Mesenchymal stem cell (in vitro differentiated cells and primary cell): ENCODE measurements around the gene MID2.

Source experiments
- DNase-seq: peaks from one replicate; pipeline ENCODE4 v3.0.0-alpha.2; 2013
- H2AFZ ChIP-seq: one replicate; pipeline ENCODE4 v1.6.1; 2013; ENCODE audit warnings: low read depth, mild to moderate bottlenecking, control low read depth, inconsistent platforms, low read length, moderate library complexity
- H2AK5ac ChIP-seq: 2 replicates; pipeline ENCODE4 v1.6.1; 2013; ENCODE audit warnings: low read length, moderate library complexity, mild to moderate bottlenecking, inconsistent platforms; ENCODE audit not compliant: severe bottlenecking
- H2BK120ac ChIP-seq: one replicate; pipeline ENCODE4 v1.6.1; 2013; ENCODE audit warnings: low read depth, mild to moderate bottlenecking, inconsistent platforms, low read length, moderate library complexity
- H2BK12ac ChIP-seq, 2 experiments: one replicate each; pipeline ENCODE4 v1.6.1; 2013; ENCODE audit warnings: inconsistent platforms in 2 of 2, low read length in 2 of 2, mild to moderate bottlenecking in 2 of 2, moderate library complexity in 2 of 2, control low read depth in 1 of 2
- H2BK15ac ChIP-seq: one replicate; pipeline ENCODE4 v1.6.1; 2013; ENCODE audit warnings: mild to moderate bottlenecking, low read depth, inconsistent platforms; ENCODE audit not compliant: poor library complexity, severe bottlenecking
- H2BK5ac ChIP-seq: 2 replicates; pipeline ENCODE4 v1.6.1; 2013; ENCODE audit warnings: low read depth, mild to moderate bottlenecking, low read length, control low read depth, inconsistent platforms; ENCODE audit not compliant: poor library complexity, severe bottlenecking
- H3K14ac ChIP-seq, 2 experiments: one replicate each; pipeline ENCODE4 v1.6.1; 2013; ENCODE audit warnings: inconsistent platforms in 2 of 2, low read length in 2 of 2, control low read depth in 1 of 2, mild to moderate bottlenecking in 1 of 2, moderate library complexity in 1 of 2
- H3K18ac ChIP-seq, 2 experiments: one replicate each; pipeline ENCODE4 v1.6.1; 2013; ENCODE audit warnings: inconsistent platforms in 2 of 2, low read length in 2 of 2, control low read depth in 1 of 2, low read depth in 1 of 2, mild to moderate bottlenecking in 1 of 2
- H3K23ac ChIP-seq, 2 experiments: one replicate each; pipeline ENCODE4 v1.6.1; 2013; ENCODE audit warnings: inconsistent platforms in 2 of 2, low read length in 2 of 2, mild to moderate bottlenecking in 2 of 2, moderate library complexity in 2 of 2, control low read depth in 1 of 2
- H3K27ac ChIP-seq: 2 replicates; pipeline ENCODE4 v1.5.1; 2013; ENCODE audit warnings: mild to moderate bottlenecking, moderate library complexity, low read length, control low read depth, inconsistent platforms; ENCODE audit not compliant: poor library complexity, severe bottlenecking
- H3K27me3 ChIP-seq, 2 experiments: 2 replicates each; pipeline versions ENCODE4 v1.6.1 to v1.7.0; 2013; ENCODE audit warnings: low read length in 2 of 2, mild to moderate bottlenecking in 2 of 2, moderate library complexity in 2 of 2, control low read depth in 1 of 2, inconsistent platforms in 1 of 2; ENCODE audit not compliant: control insufficient read depth in 1 of 2, insufficient read depth in 1 of 2
- H3K36me3 ChIP-seq, 2 experiments: 2 replicates each; pipeline versions ENCODE4 v1.6.1 to v1.7.0; 2013; ENCODE audit warnings: low read length in 2 of 2, control low read depth in 1 of 2, inconsistent platforms in 1 of 2, low read depth in 1 of 2, mild to moderate bottlenecking in 1 of 2; ENCODE audit not compliant: insufficient read depth in 2 of 2, control insufficient read depth in 1 of 2
- H3K4ac ChIP-seq, 2 experiments: one replicate each; pipeline ENCODE4 v1.6.1; 2013; ENCODE audit warnings: inconsistent platforms in 2 of 2, low read length in 2 of 2, mild to moderate bottlenecking in 2 of 2, moderate library complexity in 2 of 2, control low read depth in 1 of 2, low read depth in 1 of 2
- H3K4me1 ChIP-seq: 2 replicates; pipeline ENCODE4 v1.6.1; 2013; ENCODE audit warnings: low read depth, low read length, control low read depth; ENCODE audit not compliant: control insufficient read depth, insufficient read depth
- H3K4me2 ChIP-seq: 2 replicates; pipeline ENCODE4 v1.6.1; 2013; ENCODE audit warnings: low read length, mild to moderate bottlenecking, inconsistent platforms; ENCODE audit not compliant: poor library complexity, severe bottlenecking
- H3K4me3 ChIP-seq, 2 experiments: 2 replicates each; pipeline versions ENCODE4 v1.5.1 to v1.7.0; 2013; ENCODE audit warnings: low read length in 2 of 2, mild to moderate bottlenecking in 2 of 2, control low read depth in 1 of 2, low read depth in 1 of 2; ENCODE audit not compliant: insufficient read depth in 1 of 2
- H3K79me1 ChIP-seq: replicated peaks from 2 replicates; pipeline ENCODE4 v1.6.1; 2013; ENCODE audit warnings: mild to moderate bottlenecking, control low read depth, low read length, inconsistent platforms; ENCODE audit not compliant: poor library complexity, severe bottlenecking
- H3K9ac ChIP-seq: 2 replicates; pipeline ENCODE4 v1.7.0; 2013; ENCODE audit warnings: mild to moderate bottlenecking, low read length, moderate library complexity
- H3K9me3 ChIP-seq: 2 replicates; pipeline ENCODE4 v1.7.0; 2013; ENCODE audit warnings: mild to moderate bottlenecking, low read length; ENCODE audit not compliant: control insufficient read depth
- H4K8ac ChIP-seq: one replicate; pipeline ENCODE4 v1.6.1; 2013; ENCODE audit warnings: inconsistent platforms, mild to moderate bottlenecking, low read length, moderate library complexity
- H4K91ac ChIP-seq: one replicate; pipeline ENCODE4 v1.6.1; 2013; ENCODE audit warnings: mild to moderate bottlenecking, low read length, inconsistent platforms
- WGBS: methylation state at CpG from one replicate; pipeline ENCODE4 v1.1.7; 2013; ENCODE audit warnings: mixed read lengths; 5-methylcytosine and 5-hydroxymethylcytosine counted together

MID2 gene

GRCh38 chrX:107857837-107858236, 32.2 kb downstream of the MID2 start:
- Histone ChIP-seq H3K23ac (no peak overlapping the region), H3K79me1 (no peaks in the 10 kb centered on the region), H4K91ac (no peak overlapping the region), H3K4ac (no peak overlapping the region), H4K8ac (no peak overlapping the region), H3K9me3 (no peaks in the 10 kb centered on the region), H3K18ac (no peak overlapping the region), H3K14ac (no peak overlapping the region), H2BK120ac (no peak overlapping the region), H3K9ac (no peak overlapping the region), H2BK5ac (no peak overlapping the region), H3K4me1 (no peaks in the 10 kb centered on the region), H2BK15ac (no peak overlapping the region), H3K27ac (no peak overlapping the region), H3K36me3 (no peaks in the 10 kb centered on the region), H3K4me3 (no peak overlapping the region), H2BK12ac (no peak overlapping the region), H2AK5ac (no peak overlapping the region), H3K27me3 (peaks cover 0 to 21% of the 10 kb centered on the region in 2 experiments), H2AFZ (no peak overlapping the region), H3K4me2 (no peak overlapping the region)
- DNase-seq: no peak
- 50% methylated on average over 1 of the region's 5 CpGs for WGBS

GRCh38 chrX:107861056-107861455, 35.4 kb downstream of the MID2 start:
- H3K4me1 ChIP-seq: no peaks in the 10 kb centered on the region
- H3K23ac ChIP-seq: no peak overlapping the region
- no peaks in the 10 kb centered on the region for H3K36me3 ChIP-seq
- H4K91ac ChIP-seq: no peak overlapping the region
- no peak overlapping the region for H2AK5ac ChIP-seq
- no peak overlapping the region for H2BK120ac ChIP-seq
- no peak overlapping the region for H3K4ac ChIP-seq
- DNase-seq: no peak
- no peak overlapping the region for H3K9ac ChIP-seq
- no peak overlapping the region for H3K18ac ChIP-seq
- H2BK5ac ChIP-seq: no peak overlapping the region
- no peak overlapping the region for H3K14ac ChIP-seq
- H4K8ac ChIP-seq: no peak overlapping the region
- WGBS: 92% methylated on average over 4 of the region's 4 CpGs
- no peak overlapping the region for H3K4me2 ChIP-seq
- no peaks in the 10 kb centered on the region for H3K79me1 ChIP-seq
- no peak overlapping the region for H2BK12ac ChIP-seq
- peaks cover 0 to 39% of the 10 kb centered on the region in 2 experiments for H3K27me3 ChIP-seq
- no peak overlapping the region for H3K27ac ChIP-seq
- no peaks in the 10 kb centered on the region for H3K9me3 ChIP-seq
- no peak overlapping the region for H2AFZ ChIP-seq
- H2BK15ac ChIP-seq: no peak overlapping the region
- no peak overlapping the region for H3K4me3 ChIP-seq

GRCh38 chrX:107871136-107871535, 45.5 kb downstream of the MID2 start:
- DNase-seq: no peak
- Histone ChIP-seq H3K23ac (no peak overlapping the region), H3K4ac (no peak overlapping the region), H3K4me3 (no peak overlapping the region), H2BK5ac (no peak overlapping the region), H2AFZ (no peak overlapping the region), H3K9ac (no peak overlapping the region), H3K9me3 (no peaks in the 10 kb centered on the region), H4K91ac (no peak overlapping the region), H2BK12ac (no peak overlapping the region), H3K4me1 (no peaks in the 10 kb centered on the region), H3K18ac (no peak overlapping the region), H3K36me3 (no peaks in the 10 kb centered on the region), H3K79me1 (no peaks in the 10 kb centered on the region), H4K8ac (no peak overlapping the region), H3K27ac (no peak overlapping the region), H3K4me2 (no peak overlapping the region), H3K14ac (no peak overlapping the region), H3K27me3 (peaks cover 0 to 18% of the 10 kb centered on the region in 2 experiments), H2BK15ac (no peak overlapping the region), H2BK120ac (no peak overlapping the region), H2AK5ac (no peak overlapping the region)
- 83% methylated on average over 6 of the region's 6 CpGs for WGBS

GRCh38 chrX:107878106-107878505, 52.4 kb downstream of the MID2 start:
- no peak overlapping the region for H3K18ac ChIP-seq
- H2AK5ac ChIP-seq: no peak overlapping the region
- H3K4ac ChIP-seq: no peak overlapping the region
- H3K27ac ChIP-seq: no peak overlapping the region
- no peak overlapping the region for H2BK15ac ChIP-seq
- peaks cover 2% of the 10 kb centered on the region for H3K4me1 ChIP-seq
- H2BK5ac ChIP-seq: no peak overlapping the region
- H3K4me3 ChIP-seq: no peak overlapping the region
- no peak overlapping the region for H2BK12ac ChIP-seq
- H3K27me3 ChIP-seq: peaks cover 0 to 41% of the 10 kb centered on the region in 2 experiments
- H3K14ac ChIP-seq: no peak overlapping the region
- H3K23ac ChIP-seq: no peak overlapping the region
- H4K8ac ChIP-seq: no peak overlapping the region
- H3K9me3 ChIP-seq: no peaks in the 10 kb centered on the region
- H4K91ac ChIP-seq: no peak overlapping the region
- no peak overlapping the region for H2AFZ ChIP-seq
- no peak overlapping the region for H3K4me2 ChIP-seq
- no peaks in the 10 kb centered on the region for H3K79me1 ChIP-seq
- no peak for DNase-seq
- peaks cover 0 to 3% of the 10 kb centered on the region in 2 experiments for H3K36me3 ChIP-seq
- WGBS: 100% methylated on average over 3 of the region's 5 CpGs
- H2BK120ac ChIP-seq: no peak overlapping the region
- H3K9ac ChIP-seq: no peak overlapping the region
